MM.1S (cell line): ENCODE results near the gene PRAMEF18.
"Not testable (repeated sequence)": the region's sequence is repeated elsewhere in the genome, so short reads cannot be mapped to it uniquely, and the experiment has no call there.

Source experiments
- DNase-seq: peaks from one replicate; pipeline ENCODE4 v3.0.0-alpha.2; 2015
- H2AFZ ChIP-seq: fragments of 300-600 bp; sonication (generic); 2 replicates; pipeline ENCODE4 v1.6.0; 2016; ENCODE audit warnings: antibody characterized with exemption, low read length
- H3F3A ChIP-seq: fragments of 300-600 bp; sonication (generic); 2 replicates; pipeline ENCODE4 v1.6.1; 2016; ENCODE audit warnings: mild to moderate bottlenecking, antibody characterized with exemption, low read length, moderate library complexity, mixed read lengths; ENCODE audit not compliant: insufficient read depth
- H3K27ac ChIP-seq: fragments of 300-600 bp; sonication (generic); 2 replicates; pipeline ENCODE4 v1.5.1; 2016; ENCODE audit warnings: mild to moderate bottlenecking, low read length
- H3K27me3 ChIP-seq: fragments of 300-600 bp; sonication (generic); replicated peaks from 2 replicates; pipeline ENCODE4 v1.6.0; 2016; ENCODE audit warnings: low read length; ENCODE audit not compliant: insufficient read depth
- H3K36me3 ChIP-seq: fragments of 300-600 bp; sonication (generic); replicated peaks from 2 replicates; pipeline ENCODE4 v1.6.1; 2016; ENCODE audit warnings: mild to moderate bottlenecking, low read length, mixed read lengths; ENCODE audit not compliant: insufficient read depth
- H3K4me1 ChIP-seq: fragments of 300-600 bp; sonication (generic); 2 replicates; pipeline ENCODE4 v1.6.1; 2016; ENCODE audit warnings: low read length, mixed read lengths
- H3K4me2 ChIP-seq: fragments of 300-600 bp; sonication (generic); 2 replicates; pipeline ENCODE4 v1.6.0; 2016; ENCODE audit warnings: low read depth, low read length
- H3K4me3 ChIP-seq: fragments of 300-600 bp; sonication (generic); 2 replicates; pipeline ENCODE4 v1.5.1; 2016; ENCODE audit warnings: low read length, mixed read lengths
- H3K79me2 ChIP-seq: fragments of 300-600 bp; sonication (generic); 2 replicates; pipeline ENCODE4 v1.6.1; 2016; ENCODE audit warnings: mixed run types, low read length, mixed read lengths
- H3K9ac ChIP-seq: fragments of 300-600 bp; sonication (generic); 2 replicates; pipeline ENCODE4 v1.6.1; 2016; ENCODE audit warnings: low read length, mixed read lengths
- H3K9me2 ChIP-seq: fragments of 300-600 bp; sonication (generic); replicated peaks from 2 replicates; pipeline ENCODE4 v1.6.1; 2016; ENCODE audit warnings: mild to moderate bottlenecking, low read length, mixed read lengths; ENCODE audit not compliant: insufficient read depth
- H3K9me3 ChIP-seq: fragments of 300-600 bp; sonication (generic); replicated peaks from 2 replicates; pipeline ENCODE4 v1.6.1; 2016; ENCODE audit warnings: mild to moderate bottlenecking, low read length, mixed read lengths; ENCODE audit not compliant: insufficient read depth
- H4K20me1 ChIP-seq: fragments of 300-600 bp; sonication (generic); 2 replicates; pipeline ENCODE4 v1.6.1; 2016; ENCODE audit warnings: mild to moderate bottlenecking, low read length, moderate library complexity, mixed read lengths; ENCODE audit not compliant: insufficient read depth

The PRAMEF18 gene, protein sequence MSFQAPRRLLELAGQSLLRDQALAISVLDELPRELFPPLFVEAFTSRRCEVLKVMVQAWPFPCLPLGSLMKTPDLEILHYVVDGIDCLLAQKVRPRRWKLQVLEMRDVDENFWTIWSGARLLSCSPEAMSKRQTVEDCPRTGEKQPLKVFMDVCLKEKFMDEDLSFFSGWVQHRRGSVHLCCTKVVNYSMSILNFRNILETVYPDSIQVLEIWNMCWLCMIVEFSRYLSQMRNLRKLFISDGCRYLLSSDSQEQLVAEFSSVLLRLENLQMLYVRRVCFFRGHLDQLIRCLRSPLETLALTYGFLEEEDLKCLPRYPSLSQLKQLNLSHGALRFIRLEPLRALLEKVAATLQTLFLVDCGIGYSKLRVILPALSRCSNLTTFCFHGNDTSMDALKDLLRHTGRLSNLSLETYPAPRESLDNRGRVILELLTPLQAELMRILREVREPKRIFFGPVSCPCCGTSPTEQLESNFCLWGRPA

GRCh38 chr1:13225675-13226204 lies at the start of gene PRAMEF18:
TSS of gene PRAMEF18 (minus strand) at chr1:13226154. CDS start at chr1:13226106, 48 bp downstream.
- H3K9me3 ChIP-seq, H3K9ac ChIP-seq, H3K27me3 ChIP-seq, H3K36me3 ChIP-seq, DNase-seq, H2AFZ ChIP-seq, H3K4me3 ChIP-seq, H3K79me2 ChIP-seq, H3K9me2 ChIP-seq, H3K27ac ChIP-seq, H4K20me1 ChIP-seq, H3K4me1 ChIP-seq, H3F3A ChIP-seq, H3K4me2 ChIP-seq: not testable (repeated sequence)

DNA sequence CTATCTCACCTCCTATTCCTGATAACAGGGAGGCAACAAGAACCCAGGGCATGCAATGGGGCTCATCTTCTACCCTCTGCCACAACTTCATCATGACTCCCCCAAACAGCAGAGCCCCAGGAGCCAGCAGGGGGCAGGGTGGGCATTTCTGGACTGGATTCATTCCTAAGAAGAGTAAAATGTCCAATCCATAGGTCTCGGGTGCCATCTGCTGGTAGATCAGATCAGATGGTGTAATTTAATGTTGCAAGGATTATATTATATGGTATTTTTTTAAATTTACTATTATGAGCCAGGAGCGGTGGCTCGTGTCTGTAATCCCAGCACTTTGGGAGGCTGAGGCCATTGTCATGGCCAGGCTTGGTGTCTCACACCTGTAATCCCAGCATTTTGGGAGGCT lies 39.2 kb upstream of the PRAMEF18 start:
- H3K9ac ChIP-seq, H3F3A ChIP-seq, H3K27ac ChIP-seq, DNase-seq, H2AFZ ChIP-seq, H3K79me2 ChIP-seq, H3K36me3 ChIP-seq, H3K4me3 ChIP-seq, H3K27me3 ChIP-seq, H3K9me2 ChIP-seq, H3K4me2 ChIP-seq, H3K4me1 ChIP-seq, H4K20me1 ChIP-seq, H3K9me3 ChIP-seq: not testable (repeated sequence)

GRCh38 chr1:13253898-13254297 lies 27.9 kb upstream of the PRAMEF18 start, which contains the start of gene PRAMEF5:
TSS of gene PRAMEF5 (plus strand) at chr1:13254198. CDS start at chr1:13259269, 5,071 bp downstream.
- DNase-seq, H3K9ac ChIP-seq, H3K9me3 ChIP-seq, H3F3A ChIP-seq, H3K36me3 ChIP-seq, H4K20me1 ChIP-seq, H2AFZ ChIP-seq, H3K4me3 ChIP-seq, H3K27me3 ChIP-seq, H3K27ac ChIP-seq, H3K9me2 ChIP-seq, H3K4me1 ChIP-seq, H3K4me2 ChIP-seq, H3K79me2 ChIP-seq: not testable (repeated sequence)

DNA sequence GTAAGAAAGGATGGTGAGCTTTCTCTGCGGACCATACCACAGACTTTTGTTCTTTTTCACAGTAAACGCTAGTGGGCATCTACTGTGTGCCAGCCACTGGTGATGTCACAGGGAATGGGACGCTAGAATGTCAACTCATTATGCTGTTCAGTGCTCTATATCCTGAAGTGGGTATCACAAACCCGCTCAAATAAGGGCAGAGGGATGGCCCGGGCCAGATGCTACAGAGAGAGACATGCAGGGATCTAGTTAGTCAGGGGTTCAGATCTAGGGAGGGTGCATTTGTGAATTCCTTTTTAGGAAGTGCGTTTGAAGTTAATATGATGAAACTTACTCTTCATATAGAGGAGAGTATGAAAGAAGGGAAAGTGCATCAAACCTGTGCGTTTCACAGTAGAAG lies 21.2 kb upstream of the PRAMEF18 start:
- H3K4me3 ChIP-seq, H3K9ac ChIP-seq, H3F3A ChIP-seq, H3K27me3 ChIP-seq, H3K79me2 ChIP-seq, H3K4me1 ChIP-seq, H3K9me3 ChIP-seq, H3K9me2 ChIP-seq, H3K27ac ChIP-seq, DNase-seq, H3K4me2 ChIP-seq, H3K36me3 ChIP-seq, H2AFZ ChIP-seq, H4K20me1 ChIP-seq: not testable (repeated sequence)

- H2AFZ ChIP-seq, H3K9ac ChIP-seq, H3K9me2 ChIP-seq, H3K27ac ChIP-seq, DNase-seq, H3K4me3 ChIP-seq, H3K27me3 ChIP-seq, H4K20me1 ChIP-seq, H3K4me1 ChIP-seq, H3K36me3 ChIP-seq, H3K79me2 ChIP-seq, H3K9me3 ChIP-seq, H3K4me2 ChIP-seq, H3F3A ChIP-seq: not testable (repeated sequence)
Observed at GRCh38 chr1:13246554-13246871, 20.6 kb upstream of the PRAMEF18 start.

DNA sequence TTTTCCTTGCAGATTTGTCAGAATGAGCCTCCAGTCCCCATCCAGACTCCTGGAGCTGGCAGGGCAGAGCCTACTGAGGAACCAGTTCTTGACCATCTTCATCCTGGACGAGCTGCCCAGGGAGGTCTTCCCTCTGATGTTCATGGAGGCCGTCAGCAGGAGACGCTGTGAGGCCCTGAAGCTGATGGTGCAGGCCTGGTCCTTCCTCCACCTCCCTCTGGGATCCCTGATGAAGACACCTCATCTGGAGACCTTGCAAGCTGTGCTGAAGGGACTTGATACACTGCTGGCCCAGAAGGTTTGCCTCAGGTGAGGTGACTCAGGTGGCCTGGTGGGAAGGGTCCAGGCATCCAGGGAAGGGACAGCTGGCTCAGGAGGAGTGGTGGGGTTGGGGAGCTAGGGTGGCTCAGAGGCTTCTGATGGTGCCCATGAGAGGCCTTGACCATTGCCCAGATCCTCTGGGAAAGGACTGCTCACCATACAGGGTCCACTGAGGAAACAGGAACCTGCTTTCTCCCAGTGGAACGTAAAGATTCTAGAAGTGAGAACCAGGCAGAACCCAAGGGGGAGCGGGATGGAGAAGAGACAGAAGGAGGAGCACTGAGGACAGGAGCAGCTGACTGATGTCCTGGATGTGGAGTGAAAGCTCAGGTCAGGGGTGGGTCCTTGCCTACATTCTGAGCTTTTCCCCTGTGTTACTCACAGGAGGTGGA lies 20.0 kb upstream of the PRAMEF18 start:
- H4K20me1 ChIP-seq, H3K4me2 ChIP-seq, H3K79me2 ChIP-seq, H3K9ac ChIP-seq, DNase-seq, H3K9me3 ChIP-seq, H2AFZ ChIP-seq, H3K36me3 ChIP-seq, H3F3A ChIP-seq, H3K9me2 ChIP-seq, H3K27ac ChIP-seq, H3K4me1 ChIP-seq, H3K27me3 ChIP-seq, H3K4me3 ChIP-seq: not testable (repeated sequence)

GRCh38 chr1:13243536-13244263 lies 17.7 kb upstream of the PRAMEF18 start:
- H3K27ac ChIP-seq, H3K9me2 ChIP-seq, H3K4me2 ChIP-seq, H3K36me3 ChIP-seq, H3K9me3 ChIP-seq, DNase-seq, H2AFZ ChIP-seq, H3K79me2 ChIP-seq, H3K4me3 ChIP-seq, H3K27me3 ChIP-seq, H3K4me1 ChIP-seq, H3F3A ChIP-seq, H3K9ac ChIP-seq, H4K20me1 ChIP-seq: not testable (repeated sequence)
